NCI-H1092 (cell line): ENCODE results near the gene LASP1NB.

Experiments used
- DNase-seq: peaks from one replicate; lab custom pipeline; 2025; lab: John Stamatoyannopoulos, UW

LASP1NB gene

GRCh38 chr17:38925263-38925995, at the start of gene LASP1NB:
Gene LASP1NB (plus strand): TSS chr17:38925614.
- DNase-seq, result no peak

DNA sequence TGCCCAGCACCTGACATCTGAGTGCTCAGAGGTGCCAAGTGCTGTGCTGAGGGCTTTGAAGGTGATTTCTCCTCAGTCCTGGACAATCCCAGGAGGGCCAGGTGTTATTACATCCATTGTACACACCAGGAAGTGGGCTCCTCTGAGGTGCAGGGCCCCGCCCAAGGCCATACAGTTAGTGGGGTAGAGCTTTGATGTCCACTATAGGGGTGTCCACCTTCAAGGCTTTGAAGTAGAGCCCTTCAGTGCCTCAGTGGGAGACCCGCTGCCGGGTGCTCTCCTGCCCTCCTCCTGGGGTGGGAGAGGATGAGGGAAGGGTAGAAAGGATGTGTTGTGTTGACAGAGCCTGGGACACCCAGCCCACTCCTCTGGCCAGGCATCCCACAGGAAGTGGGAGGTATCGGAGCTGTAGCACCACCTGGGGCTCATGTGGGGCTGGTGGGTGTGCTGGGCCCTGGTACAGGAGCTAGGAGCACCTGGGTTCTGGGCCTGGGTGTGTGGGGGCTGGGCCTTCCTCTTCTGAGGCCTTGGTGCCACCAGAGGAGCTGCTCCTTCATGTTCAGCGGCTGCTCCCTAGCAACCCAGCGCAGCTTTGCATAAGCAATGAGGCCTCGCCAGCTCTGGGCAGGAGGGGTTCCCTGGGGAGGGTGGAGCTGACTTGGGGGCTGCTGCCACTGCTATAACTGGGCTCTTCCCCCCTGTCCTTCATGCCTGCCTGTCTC, 48.1 kb upstream of the LASP1NB start:
- no peak for DNase-seq

DNA sequence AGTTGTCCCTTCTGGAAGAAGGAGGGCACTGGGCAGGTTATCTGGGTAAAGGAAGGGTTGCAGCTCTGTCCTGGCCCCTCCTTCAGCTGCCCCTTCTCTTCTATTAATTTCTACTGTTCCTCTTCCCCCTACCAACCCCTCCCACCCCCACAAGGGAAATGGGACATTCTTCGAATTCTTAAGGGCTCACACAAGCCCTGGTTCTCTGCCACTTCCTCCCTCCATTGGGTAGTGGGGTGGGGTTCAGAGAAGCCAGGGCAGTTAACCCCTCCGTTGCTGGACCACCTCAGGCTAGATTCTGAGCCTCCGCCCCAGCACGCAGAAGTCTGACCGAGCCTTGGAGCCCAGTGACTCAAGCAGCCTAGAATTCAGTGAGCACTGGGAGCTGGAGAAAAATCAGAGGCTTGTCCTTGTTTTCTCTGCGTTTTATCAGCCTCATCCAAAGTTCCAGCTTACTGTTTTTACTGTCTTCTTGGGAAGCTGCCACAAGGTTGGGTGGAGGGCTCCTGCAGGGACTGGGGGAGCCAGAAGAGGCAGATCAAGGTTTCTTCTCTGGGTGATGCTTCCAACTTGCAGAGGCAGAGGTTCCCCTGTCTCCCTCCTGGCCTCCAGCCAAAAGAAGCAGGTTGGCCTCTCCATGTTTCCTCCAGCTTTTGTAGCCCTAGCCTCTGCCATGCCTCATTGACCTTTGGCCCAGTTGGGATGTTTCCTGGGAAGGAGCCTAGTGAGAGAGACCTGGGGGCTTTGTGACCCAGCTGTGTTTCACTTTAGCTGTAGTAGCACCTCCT, 45.3 kb upstream of the LASP1NB start:
- DNase-seq, result no peak

GRCh38 chr17:38881600-38882191, 43.7 kb upstream of the LASP1NB start:
- DNase-seq, result no peak

- no peak for DNase-seq
Observed at GRCh38 chr17:38882870-38883269, 42.5 kb upstream of the LASP1NB start.

DNA sequence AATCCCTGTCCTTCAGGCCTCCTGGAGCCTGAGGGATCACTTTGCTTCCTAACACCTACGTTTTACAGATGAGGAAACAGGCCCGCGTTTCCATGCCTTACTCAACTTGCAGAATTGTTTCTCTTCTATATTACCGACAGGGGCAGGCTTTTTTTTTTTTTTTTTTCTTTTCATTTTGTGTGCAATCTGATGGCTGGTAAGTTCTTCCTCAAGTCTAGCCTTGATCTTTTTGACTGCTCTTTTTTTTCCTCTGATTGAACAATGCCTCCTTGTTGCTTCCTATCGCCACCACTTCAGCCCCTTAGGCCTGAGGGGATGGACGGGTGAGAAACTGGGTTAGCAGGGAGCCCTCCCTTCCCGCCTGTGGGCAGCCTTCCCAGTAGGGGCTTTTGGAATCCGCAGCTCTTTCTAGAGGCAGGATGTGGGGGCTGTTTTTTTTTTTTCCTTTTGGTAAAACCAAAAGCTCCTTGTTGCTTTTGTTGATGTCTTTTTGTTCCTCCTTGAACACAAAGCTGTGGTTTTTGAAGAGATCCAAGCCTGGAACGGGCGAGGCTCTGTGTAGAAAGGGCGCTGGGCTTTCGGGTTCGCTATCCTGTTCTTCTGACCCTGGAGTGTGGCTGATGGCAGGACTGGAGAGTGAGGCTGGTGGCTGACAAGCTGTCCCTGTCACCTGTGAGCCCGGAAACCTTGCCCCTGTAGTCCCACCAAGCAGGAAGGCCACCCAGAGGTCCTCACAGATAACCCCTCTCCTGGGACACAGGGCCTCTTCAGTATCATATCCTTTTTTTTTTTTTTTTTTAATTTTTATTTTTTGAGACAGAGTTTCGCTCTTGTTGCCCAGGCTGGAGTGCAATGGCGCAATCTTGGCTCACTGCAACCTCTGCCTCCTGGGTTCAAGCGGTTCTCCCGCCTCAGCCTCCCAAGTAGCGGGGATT, 41.6 kb upstream of the LASP1NB start:
- no peak for DNase-seq

DNA sequence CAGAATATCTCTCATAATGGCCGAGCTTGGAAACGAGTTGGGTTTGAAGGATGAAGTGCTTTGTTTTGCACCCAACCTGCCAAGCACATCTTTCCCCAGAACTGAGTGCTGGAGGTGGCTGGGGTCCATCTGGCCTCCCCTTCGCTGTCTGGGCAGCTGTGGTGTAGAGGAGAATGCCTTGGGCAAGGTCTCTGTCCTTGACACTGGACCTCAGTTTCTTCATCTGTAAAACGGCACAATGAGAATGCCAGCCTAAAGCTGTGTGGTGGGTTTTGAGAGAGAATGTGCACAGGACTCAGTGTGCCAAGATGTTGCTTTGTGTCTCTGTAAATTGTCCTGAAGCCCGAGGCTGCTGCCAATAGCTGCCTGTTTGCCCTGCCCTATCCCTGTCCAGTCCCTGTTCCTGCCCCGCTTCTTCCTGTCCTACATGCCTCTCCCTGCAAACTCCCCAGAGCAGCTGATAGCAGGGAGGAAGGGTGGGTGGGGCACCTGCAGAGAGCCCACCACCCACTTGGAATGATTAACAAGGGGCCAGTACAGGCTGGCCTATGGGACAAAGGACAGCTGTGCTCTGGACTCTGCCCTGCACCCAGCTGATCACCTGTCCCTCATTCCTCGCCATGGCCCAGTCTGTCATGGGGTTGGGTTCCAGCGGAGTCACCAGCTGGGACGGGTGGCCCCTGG, 40.2 kb upstream of the LASP1NB start:
- no peak for DNase-seq

DNA sequence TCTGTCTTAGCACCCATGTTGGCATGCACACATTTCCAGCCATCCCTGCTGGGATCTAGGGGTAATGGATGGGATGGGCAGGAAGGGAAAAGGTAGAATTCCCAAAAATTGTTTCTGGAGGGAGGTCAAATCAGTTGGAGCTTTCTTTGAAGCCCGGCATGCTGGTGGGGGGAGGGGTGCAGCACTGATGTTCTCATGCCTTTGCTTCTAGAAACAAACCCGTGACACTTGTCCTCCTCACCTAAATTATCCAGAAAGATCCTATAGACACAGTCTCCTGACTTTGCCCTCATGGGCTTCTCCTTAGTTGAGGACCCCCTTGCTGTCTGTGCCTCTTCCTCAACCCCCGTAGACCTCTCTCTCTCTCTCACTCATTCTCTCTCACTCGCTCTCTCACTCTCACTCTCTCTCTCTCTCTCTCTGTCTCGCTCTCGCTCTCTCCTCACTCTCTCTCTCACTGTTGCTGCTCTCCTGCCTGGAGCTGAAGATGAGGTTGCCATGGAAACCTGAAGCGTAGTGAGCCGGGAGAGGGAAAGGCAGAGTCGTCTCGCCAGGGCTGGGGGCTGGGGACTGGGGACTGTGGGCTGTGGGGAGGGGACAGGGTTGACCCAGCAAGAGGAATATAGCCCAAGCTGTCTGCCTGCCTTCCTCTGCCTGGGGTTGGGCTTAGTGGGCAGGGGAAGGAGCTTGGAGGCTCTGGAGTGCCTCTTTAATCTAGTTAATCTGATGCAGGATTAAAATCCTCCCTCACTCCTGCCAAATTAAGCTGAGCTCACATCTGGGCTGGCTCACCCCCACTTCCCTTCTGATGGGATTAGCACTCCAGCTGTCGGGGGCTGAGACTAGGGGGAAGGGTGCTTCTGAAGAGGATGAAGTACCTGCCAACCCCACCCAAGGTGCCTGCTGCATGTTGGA, 39.4 kb upstream of the LASP1NB start:
- no peak for DNase-seq

DNA sequence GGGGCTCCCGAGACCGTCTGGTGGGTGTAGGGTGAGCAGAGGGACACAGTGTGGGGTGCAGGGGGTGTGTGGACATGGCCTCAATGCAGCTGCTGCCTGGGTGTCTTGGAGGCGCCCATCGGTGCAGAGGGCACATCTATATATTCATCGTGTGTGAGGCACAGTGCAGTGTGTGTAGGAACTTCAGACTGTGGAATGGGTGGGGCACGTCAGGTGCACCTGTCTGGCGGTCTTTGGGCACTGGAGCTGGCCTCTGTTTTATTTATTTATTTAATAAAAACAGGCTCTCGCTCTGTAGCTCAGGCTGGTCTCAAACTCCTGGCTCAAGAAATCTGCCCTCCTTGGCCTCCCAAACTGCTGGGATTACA, 38.8 kb upstream of the LASP1NB start:
- DNase-seq, result no peak

- DNase-seq, result no peak
Observed at GRCh38 chr17:38888842-38889241, 36.6 kb upstream of the LASP1NB start.

GRCh38 chr17:38889745-38890409, 35.5 kb upstream of the LASP1NB start:
- no peak for DNase-seq

GRCh38 chr17:38890410-38890746, 35.0 kb upstream of the LASP1NB start:
- no peak for DNase-seq

DNA sequence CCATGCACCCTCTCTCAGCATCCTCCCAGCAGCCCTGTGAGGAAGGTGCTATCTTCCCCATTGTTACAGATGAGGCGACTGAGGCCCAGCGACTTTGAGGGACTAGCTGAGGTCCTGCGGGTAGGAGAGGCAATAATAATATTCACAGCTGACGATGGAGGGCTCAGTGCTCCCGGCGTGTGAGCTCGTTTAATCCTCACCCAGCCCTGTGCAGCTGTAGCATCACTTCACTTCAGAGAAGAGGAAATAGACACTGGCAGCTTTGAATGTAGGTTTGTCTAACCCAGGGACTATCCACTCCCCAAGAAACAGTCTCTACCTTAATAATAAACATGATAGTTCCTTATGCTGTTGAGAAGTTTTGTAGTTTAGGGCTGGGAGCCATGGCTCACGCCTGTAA, 34.0 kb upstream of the LASP1NB start:
- no peak for DNase-seq

GRCh38 chr17:38892083-38892482, 33.3 kb upstream of the LASP1NB start:
- no peak for DNase-seq

GRCh38 chr17:38892620-38893019, 32.8 kb upstream of the LASP1NB start:
- DNase-seq, result no peak

DNA sequence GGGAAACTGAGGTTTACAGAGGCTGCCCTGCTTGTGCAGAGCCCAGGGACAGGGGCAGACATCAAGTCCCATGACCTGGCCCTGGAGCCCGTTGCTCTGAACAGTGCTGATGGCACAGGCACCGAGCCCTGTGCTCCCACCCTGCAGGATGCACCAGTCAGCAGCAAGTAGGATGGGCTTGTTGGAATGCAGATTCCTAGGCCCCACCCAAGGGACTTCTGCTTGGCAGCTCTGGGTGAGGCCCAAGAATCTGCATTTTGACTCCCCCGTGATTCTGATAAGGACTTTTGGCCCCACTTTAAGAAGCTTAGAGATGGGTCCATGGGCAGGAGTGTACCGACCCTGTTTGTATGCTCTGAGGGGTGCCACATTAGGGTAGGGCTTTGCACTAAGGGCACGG, 32.3 kb upstream of the LASP1NB start:
- no peak for DNase-seq

DNA sequence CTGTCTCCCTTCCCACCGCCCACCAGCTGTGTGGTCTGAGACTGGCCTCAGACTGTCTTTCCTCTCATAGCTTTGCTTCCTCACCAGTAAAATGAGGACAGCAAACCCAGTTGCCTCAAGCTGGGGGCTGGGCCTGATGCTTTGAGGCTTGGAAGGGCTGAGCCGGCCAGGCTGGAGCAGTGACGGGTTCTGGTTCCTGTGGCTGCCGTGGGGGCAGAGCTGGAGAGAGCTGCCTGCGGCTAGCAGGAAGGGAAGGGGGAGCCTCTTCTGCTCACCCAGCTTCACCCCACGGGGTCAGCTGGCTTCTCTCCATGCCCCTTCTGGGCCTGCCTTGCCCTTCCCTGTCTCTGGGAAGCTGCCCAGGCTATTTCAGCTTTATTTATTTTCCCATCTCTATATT, 31.8 kb upstream of the LASP1NB start:
- no peak for DNase-seq

GRCh38 chr17:38894276-38894675, 31.1 kb upstream of the LASP1NB start:
- DNase-seq, result no peak

DNA sequence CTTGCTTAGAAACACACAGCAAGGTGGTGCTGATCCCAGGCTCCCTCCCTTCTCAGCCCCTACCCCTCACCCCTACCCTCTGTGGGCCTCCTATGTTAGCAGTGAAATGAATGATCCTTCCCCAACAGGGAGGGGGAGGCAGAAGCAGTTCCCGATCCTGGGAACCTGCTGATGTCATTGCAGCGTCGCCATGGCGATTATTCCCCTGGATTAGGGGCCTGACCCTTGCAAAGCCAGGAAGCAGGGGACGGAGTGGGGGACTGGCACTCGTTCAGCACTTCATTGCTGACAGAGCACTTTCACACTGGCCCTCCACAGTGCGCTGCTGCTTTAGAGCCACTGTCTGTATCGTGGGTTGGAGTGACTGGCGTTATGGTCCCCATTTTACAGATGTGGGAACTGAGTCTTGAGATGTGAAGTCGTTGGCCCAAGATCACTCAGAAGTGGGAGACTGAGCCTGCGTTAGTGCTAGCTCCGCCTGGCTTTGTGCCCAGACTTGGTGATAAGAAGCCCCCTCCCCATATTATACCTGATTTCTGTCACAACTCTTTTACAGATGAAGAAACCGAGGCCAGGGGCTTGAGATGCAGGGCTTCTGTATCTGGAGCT, 29.0 kb upstream of the LASP1NB start:
- DNase-seq, result no peak
